GM19193 (cell line): ENCODE results near the gene ELOVL3.

Experiments used
- POLR2A ChIP-seq: IDR thresholded peaks from 4 replicates; pipeline ENCODE4 v1.6.1; 2011; ENCODE audit not compliant: insufficient read depth, insufficient read length; ENCODE audit errors: extremely low read depth

The ELOVL3 gene

GRCh38 chr10:102225646-102226541 lies at the start of gene ELOVL3:
TSS of gene ELOVL3 (plus strand) at chr10:102226299. CDS start at chr10:102226549, 250 bp downstream.
- TF ChIP-seq POLR2A: no peak

- TF ChIP-seq POLR2A: no peak
These were observed 41.5 kb upstream of the ELOVL3 start for GRCh38 chr10:102184606-102185005.

- no peak for TF ChIP-seq POLR2A
These were observed 40.8 kb upstream of the ELOVL3 start for GRCh38 chr10:102185272-102185671.

GRCh38 chr10:102185811-102186527 lies 40.1 kb upstream of the ELOVL3 start:
- TF ChIP-seq POLR2A: no peak

- no peak for TF ChIP-seq POLR2A
These were observed 37.7 kb upstream of the ELOVL3 start for GRCh38 chr10:102188298-102188940.

- TF ChIP-seq POLR2A: no peak
These were observed 34.1 kb upstream of the ELOVL3 start for GRCh38 chr10:102191956-102192355.

GRCh38 chr10:102195296-102195870 lies 30.7 kb upstream of the ELOVL3 start:
- no peak for TF ChIP-seq POLR2A

GRCh38 chr10:102196893-102197292 lies 29.2 kb upstream of the ELOVL3 start:
- no peak for TF ChIP-seq POLR2A

GRCh38 chr10:102198027-102198426 lies 28.1 kb upstream of the ELOVL3 start:
- no peak for TF ChIP-seq POLR2A

- TF ChIP-seq POLR2A: no peak
These were observed 25.1 kb upstream of the ELOVL3 start for GRCh38 chr10:102200751-102201640.

- no peak for TF ChIP-seq POLR2A
These were observed 23.7 kb upstream of the ELOVL3 start for GRCh38 chr10:102202386-102202785.

GRCh38 chr10:102208311-102209035 lies 17.6 kb upstream of the ELOVL3 start:
- TF ChIP-seq POLR2A: no peak

GRCh38 chr10:102211615-102212299 lies 14.3 kb upstream of the ELOVL3 start:
- TF ChIP-seq POLR2A: no peak
